Panc1 (cell line): ENCODE results near the gene ADAMTS18. TPM values are rescaled to one million over a fixed set of nuclear protein-coding genes. Genes with fewer than 3 reads are reported as not detected.

Source experiments
- ATAC-seq: fragments of 200-7000 bp; cut with Tn5 transposase; 2 replicates; pipeline ENCODE4 v1.9.1; 2020; ENCODE audit warnings: mild to moderate bottlenecking, moderate library complexity
- BruUV-seq: library from RNA; stranded (reverse); fragments of 400-500 nt; replicated peaks from 2 replicates; lab custom pipeline; 2021; lab: Mats Ljungman, UMichigan
- CTCF ChIA-PET: fragments of 300-600 bp; sonication (Branson Sonifier 250); formaldehyde crosslinking; loops from one replicate; lab custom pipeline; 2022; ENCODE audit warnings: antibody characterized with exemption; lab: Charles Lee
- POLR2A ChIA-PET: fragments of 300-600 bp; sonication (Branson Sonifier 250); formaldehyde crosslinking; loops from one replicate; lab custom pipeline; 2022; ENCODE audit warnings: antibody characterized with exemption; lab: Charles Lee
- DNase-seq: peaks from one replicate; pipeline ENCODE4 v3.0.0-alpha.2; 2010; ENCODE audit warnings: low read depth, low spot score
- H3K27ac ChIP-seq: 2 replicates; pipeline ENCODE4 v1.5.1; 2011; ENCODE audit warnings: mild to moderate bottlenecking, low read length, inconsistent platforms
- H3K27me3 ChIP-seq: fragments of 200-500 bp; sonication (Bioruptor generic); 2 replicates; pipeline ENCODE4 v1.6.0; 2014; ENCODE audit warnings: low read length, inconsistent platforms; ENCODE audit not compliant: control insufficient read depth, insufficient read depth
- H3K36me3 ChIP-seq: fragments of 200-500 bp; sonication (Bioruptor generic); 2 replicates; pipeline ENCODE4 v1.5.1; 2014; ENCODE audit warnings: inconsistent platforms, mild to moderate bottlenecking, low read length, moderate library complexity; ENCODE audit not compliant: control insufficient read depth, insufficient read depth
- H3K4me1 ChIP-seq: 2 replicates; pipeline ENCODE4 v1.5.1; 2011; ENCODE audit warnings: inconsistent platforms, mild to moderate bottlenecking, low read length, moderate library complexity; ENCODE audit not compliant: control insufficient read depth, insufficient read depth
- H3K4me3 ChIP-seq, 2 experiments: 2 replicates each; pipeline ENCODE4 v1.5.1; 2011 to 2012; ENCODE audit warnings: low read depth in 2 of 2, low read length in 2 of 2, mild to moderate bottlenecking in 2 of 2, inconsistent platforms in 1 of 2, moderate library complexity in 1 of 2
- H3K9me3 ChIP-seq: fragments of 200-500 bp; sonication (Bioruptor generic); 2 replicates; pipeline ENCODE4 v1.5.1; 2014; ENCODE audit warnings: low read depth, mild to moderate bottlenecking, inconsistent platforms, low read length, moderate library complexity; ENCODE audit not compliant: control insufficient read depth, insufficient read depth
- CTCF ChIP-seq: fragments of 450-650 bp; IDR thresholded peaks from 2 replicates; pipeline ENCODE4 v1.5.1; 2017; ENCODE audit warnings: mild to moderate bottlenecking
- POLR2AphosphoS5 ChIP-seq: IDR thresholded peaks from 2 replicates; pipeline ENCODE4 v1.6.1; 2012; ENCODE audit warnings: mild to moderate bottlenecking, low read depth, low read length, moderate library complexity
- REST ChIP-seq, 2 experiments: IDR thresholded peaks; 2 replicates each; pipeline ENCODE4 v1.6.1; 2011 to 2012; ENCODE audit warnings: low read depth in 2 of 2, control low read depth in 1 of 2, low read length in 1 of 2, mild to moderate bottlenecking in 1 of 2, moderate library complexity in 1 of 2; ENCODE audit not compliant: insufficient read depth in 1 of 2
- SIN3A ChIP-seq: IDR thresholded peaks from 2 replicates; pipeline ENCODE4 v1.6.1; 2012; ENCODE audit warnings: low read depth, mild to moderate bottlenecking, low read length, moderate library complexity, borderline replicate concordance; ENCODE audit not compliant: insufficient read depth
- TCF7L2 ChIP-seq: IDR thresholded peaks from 2 replicates; pipeline ENCODE4 v1.6.1; 2011; ENCODE audit warnings: mild to moderate bottlenecking, low read depth, low read length, inconsistent platforms
- in situ Hi-C: cut with HindIII; loops from 2 replicates; pipeline ENCODE4 v1.10.0; 2016; ENCODE audit warnings: low sequenced_read_pairs, low pct_unique_long_range_greater_than_20kb
- intact Hi-C: fragments of 100-400 bp; cut with micrococcal nuclease; formaldehyde crosslinking; loops from one replicate; pipeline ENCODE4 v1.10.0; 2022; ENCODE audit not compliant: unreplicated experiment
- total RNA-seq: library from RNA; stranded (reverse); gene quantifications from one replicate; pipeline ENCODE4 v1.2.1, GENCODE V29; 2021; ENCODE audit not compliant: unreplicated experiment

Gene ADAMTS18
- total RNA-seq, 1 experiment from 2014 or later, result not detected

GRCh38 chr16:77332792-77333191 is 102.0 kb downstream of the ADAMTS18 start:
- DNase-seq (no peak), ATAC-seq (no peak)
- intact Hi-C loops (no loop called here), in situ Hi-C loops (no loop called here)
- ChIA-PET CTCF (no interaction called here), POLR2A (no interaction called here)
- Histone ChIP-seq H3K4me3 (no peak overlapping the region), H3K27ac (no peak overlapping the region), H3K27me3 (no peaks in the 10 kb centered on the region), H3K9me3 (no peaks in the 10 kb centered on the region), H3K4me1 (no peaks in the 10 kb centered on the region; the same call in 1 of the 2 replicates), H3K36me3 (no peaks in the 10 kb centered on the region)
- no TSS peak for BruUV-seq
- no peak for TF ChIP-seq SIN3A
- TF ChIP-seq REST (IDR thresholded peaks at IDR 0.05; ENCODE audit: insufficient read depth in 1 of 2, low read depth in 2 of 2, low read length in 1 of 2), result no peak
- no peak for TF ChIP-seq POLR2AphosphoS5
- TF ChIP-seq TCF7L2, result no peak
- TF ChIP-seq CTCF, result no peak

- ChIA-PET CTCF (no interaction called here), POLR2A (no interaction called here)
- Histone ChIP-seq H3K9me3 (no peaks in the 10 kb centered on the region), H3K27ac (no peak overlapping the region), H3K4me1 (no peaks in the 10 kb centered on the region; the same call in 1 of the 2 replicates), H3K27me3 (no peaks in the 10 kb centered on the region), H3K4me3 (no peak overlapping the region), H3K36me3 (no peaks in the 10 kb centered on the region)
- TF ChIP-seq CTCF (no peak), POLR2AphosphoS5 (no peak), TCF7L2 (no peak), REST (IDR thresholded peaks at IDR 0.05; ENCODE audit: insufficient read depth in 1 of 2, low read depth in 2 of 2, low read length in 1 of 2) (no peak), SIN3A (no peak)
- ATAC-seq (no peak), DNase-seq (no peak)
- in situ Hi-C loops, result no loop called here
- no TSS peak for BruUV-seq
- intact Hi-C loops, result no loop called here
These were observed 102.8 kb downstream of the ADAMTS18 start for GRCh38 chr16:77331802-77332586.
